GM21737 (cell line): Measurements from ENCODE around the gene VPS37B.

Source experiments
- ATAC-seq: cut with Tn5 transposase; IDR thresholded peaks from one replicate; pipeline ENCODE4 v1.9.1; 2021; ENCODE audit warnings: mild to moderate bottlenecking, moderate library complexity; ENCODE audit not compliant: unreplicated experiment

The VPS37B gene

DNA sequence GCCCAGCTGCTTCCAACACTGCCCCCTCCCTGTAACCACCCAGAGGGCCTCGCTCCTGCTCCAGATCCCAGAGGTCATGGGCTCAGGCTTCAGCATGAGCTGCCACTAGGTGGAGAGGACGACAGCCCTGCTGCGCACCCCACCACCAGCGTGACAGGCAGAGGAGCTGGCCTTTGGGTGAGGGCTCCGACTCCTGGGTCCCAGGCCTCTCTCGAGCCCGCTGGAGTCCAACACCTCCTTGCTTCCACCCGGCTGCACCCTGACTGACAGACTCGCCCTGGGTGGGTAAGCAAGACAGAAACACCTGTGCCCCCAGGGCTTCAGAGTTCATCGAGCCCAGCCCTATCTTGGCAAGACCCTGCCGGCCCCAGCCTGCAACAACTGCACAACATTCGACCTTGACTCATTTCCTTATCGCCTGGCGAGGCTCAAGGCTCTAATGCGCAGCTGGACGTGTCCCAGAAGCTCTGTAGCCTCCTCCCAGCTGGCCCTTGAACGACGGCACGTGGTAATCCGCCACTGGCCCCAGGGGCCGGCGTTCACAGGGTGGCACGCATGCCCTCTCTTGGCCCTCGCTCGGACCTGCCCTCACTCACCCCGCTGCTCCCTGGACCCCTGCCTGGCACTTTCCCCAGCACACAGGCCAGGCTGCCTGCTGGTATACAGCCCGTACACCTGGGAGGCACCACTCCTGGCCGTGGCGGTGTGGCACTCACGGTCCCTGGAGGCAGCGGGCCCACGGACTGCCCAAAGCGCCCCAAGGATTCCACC is 28.0 kb downstream of the VPS37B start:
- ATAC-seq = no peak

DNA sequence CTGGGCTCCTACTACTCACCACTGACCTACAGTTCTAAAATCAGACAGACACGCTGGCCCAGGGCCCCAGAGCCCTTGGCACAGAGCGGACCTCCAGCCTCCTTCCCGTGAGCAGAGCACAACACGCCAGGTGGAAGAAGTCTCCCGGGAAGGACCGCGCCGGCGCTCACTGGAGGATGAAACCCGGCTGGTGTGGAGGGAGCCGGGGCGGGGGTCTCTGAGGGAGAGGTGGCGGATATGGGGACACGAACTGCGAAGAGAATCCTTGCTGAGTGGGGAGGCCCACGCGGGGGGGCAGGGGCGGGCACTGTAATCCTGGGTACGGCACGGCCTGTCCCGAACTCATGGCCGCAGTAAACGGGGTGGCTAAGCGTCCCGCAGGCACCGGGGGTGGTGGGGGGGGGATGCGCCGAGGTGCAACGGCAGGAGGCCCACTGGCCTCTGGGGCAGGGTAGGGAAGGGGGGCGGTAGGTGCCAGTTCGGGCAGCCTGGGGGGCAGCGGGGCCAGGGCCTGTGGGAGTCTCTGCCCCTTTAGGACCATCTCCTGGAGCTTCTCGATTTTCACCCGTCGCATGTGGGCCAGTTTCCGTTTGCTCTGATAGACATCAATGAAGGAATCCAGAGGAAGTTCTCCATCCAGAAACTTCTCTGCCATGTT is 28.8 kb downstream of the VPS37B start:
- ATAC-seq = no peak

DNA sequence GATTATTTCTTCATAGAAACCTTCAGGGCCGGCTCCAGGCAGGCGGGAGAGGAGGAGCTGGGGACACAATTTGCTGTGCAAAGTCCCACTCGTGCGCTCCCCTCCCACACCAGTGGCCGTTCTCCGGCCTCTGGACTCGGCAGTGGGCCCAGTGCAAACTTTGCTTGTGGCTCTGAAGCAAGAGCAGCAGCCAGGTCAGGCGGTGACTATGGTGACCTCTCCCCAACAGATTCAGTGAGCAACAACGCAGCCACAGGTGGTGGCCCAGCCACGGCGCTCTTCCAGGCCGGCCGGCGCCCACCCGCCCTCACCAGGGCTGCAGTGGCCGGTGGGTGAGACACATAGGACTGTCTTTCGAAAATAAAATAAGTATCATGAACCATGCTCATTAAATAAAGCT is 29.5 kb downstream of the VPS37B start:
- no peak for ATAC-seq

DNA sequence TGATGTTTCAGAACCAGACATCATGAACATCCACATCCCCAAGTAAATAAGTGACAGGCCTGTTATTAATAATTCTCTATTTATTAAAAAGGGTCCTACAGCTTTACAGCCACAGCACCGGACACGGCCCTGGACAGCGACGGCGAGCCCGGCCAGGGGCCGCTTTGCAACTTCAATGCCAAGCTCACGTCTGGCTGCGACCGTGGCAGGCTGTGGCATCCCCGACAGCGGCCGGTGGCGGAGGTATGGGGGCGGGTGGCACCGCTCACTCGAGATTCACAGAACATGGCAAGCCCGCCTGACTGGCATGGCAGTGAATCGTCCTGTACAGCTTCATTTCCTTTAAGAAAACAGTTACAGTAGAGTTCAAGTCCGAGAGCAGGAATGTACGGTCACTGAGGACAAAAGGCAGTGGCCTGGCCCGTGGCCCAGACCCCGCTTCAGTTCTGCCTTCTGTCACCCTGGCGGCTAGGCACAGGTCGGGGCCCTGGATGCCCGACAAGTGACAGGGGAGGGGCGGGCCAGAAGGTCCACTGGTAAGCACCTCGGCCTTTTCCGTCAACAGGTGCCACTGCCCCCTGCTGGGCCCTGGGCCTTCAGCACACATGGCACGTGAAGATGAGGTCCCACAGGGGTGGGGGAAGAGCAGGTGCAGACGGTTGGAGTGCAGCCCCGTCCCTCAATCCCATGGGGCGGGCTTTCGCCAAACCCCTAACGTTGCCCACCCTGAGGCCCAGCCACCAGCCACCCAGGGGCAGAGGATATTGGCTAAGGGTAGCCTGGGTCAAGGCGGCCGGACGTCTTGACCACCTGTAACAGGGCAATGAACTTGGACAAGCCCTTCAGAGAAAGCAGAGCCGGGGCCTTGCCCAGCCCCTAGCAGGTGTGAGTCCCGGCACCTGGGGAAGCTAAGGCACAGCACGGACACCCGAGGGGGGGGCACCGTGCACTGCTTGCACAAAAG is 30.4 kb downstream of the VPS37B start:
- no peak for ATAC-seq

DNA sequence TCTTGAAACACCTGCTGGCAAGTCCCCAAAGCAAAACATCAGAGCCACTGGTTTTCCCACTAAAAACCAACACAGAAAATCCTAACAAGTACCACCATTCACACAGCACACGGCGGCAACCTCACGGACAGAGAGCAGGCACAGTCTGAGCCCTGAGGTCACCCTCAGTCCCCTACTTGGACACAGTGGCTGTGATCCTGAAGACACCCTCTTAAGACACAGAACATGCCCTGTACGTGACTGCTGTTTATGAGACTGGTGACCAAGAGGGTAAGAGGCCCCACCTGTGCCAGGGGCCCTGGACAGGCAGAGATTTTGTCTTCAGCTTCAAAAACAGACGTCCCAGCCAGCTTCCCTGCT is 31.1 kb downstream of the VPS37B start:
- no peak for ATAC-seq

DNA sequence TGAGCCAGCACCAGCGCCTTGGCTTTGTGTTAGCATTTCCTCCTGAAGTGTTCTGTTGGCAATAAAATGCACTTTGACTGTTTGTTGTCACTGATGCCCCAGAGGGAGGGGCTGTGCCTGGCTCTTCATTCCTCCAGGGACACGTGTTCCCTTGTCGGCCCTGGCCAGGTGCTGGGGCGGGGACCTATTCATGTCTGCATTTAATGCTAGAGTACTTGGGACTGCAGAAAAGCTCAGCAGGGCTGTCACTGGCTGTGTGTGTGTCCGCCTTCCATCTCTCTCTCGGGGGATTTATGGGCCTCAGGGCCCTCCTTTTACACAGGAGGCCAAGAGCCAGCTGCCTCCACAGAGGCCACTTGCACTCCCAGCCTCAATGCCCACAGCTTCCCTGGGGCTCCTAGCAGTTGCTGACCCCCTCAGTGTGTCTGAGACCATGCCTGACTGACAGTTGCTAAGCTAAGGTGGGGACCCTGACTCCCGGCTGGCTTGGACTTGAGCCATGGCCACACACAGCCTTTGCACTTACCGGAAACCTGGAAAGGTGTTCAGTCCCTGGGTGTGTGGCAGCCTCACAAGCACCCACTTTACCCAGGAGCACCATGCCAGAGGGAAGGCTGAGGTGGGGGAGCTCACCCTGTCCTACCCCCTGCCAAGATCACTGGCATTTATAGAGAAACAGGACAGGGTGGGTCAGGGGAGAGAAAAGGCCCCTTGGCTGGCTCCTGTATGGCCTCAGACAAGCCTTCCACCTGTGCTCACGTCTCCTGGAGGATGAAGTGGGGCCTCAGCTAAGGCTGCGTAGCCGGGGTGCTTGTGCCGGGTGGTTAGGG is 32.8 kb downstream of the VPS37B start:
- no peak for ATAC-seq

DNA sequence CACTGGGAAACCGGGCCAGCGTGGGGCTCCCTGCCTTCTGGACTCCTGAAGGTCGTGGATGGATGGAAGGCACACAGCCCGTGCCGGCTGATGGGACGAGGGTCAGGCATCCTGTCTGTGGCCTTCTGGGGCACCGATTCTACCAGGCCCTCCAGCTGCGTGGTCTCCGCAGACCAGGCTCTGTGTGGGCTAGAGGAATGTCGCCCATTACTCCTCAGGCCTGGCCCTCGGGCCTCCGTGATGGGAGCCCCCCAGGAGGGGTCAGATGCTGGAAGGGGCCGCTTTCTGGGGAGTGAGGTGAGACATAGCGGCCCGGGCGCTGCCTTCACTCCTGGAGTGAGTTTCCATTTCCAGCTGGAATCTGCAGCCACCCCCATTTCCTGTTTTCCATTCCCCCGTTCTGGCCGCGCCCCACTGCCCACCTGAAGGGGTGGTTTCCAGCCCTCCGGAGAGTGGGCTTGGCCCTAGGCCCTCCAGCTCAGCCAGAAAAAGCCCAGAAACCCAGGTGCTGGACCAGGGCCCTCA is 33.8 kb downstream of the VPS37B start:
- ATAC-seq = no peak

DNA sequence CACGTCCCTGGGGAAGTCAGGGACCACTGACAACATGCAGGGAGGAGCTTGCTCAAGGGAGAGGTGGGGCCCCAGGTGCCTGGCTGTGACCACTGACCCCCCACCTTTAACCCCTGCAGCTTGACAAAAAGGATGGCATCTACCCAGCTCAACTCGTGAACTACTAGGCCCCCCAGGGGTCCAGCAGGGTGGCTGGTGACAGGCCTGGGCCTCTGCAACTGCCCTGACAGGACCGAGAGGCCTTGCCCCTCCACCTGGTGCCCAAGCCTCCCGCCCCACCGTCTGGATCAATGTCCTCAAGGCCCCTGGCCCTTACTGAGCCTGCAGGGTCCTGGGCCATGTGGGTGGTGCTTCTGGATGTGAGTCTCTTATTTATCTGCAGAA is 34.3 kb downstream of the VPS37B start:
- no peak for ATAC-seq

DNA sequence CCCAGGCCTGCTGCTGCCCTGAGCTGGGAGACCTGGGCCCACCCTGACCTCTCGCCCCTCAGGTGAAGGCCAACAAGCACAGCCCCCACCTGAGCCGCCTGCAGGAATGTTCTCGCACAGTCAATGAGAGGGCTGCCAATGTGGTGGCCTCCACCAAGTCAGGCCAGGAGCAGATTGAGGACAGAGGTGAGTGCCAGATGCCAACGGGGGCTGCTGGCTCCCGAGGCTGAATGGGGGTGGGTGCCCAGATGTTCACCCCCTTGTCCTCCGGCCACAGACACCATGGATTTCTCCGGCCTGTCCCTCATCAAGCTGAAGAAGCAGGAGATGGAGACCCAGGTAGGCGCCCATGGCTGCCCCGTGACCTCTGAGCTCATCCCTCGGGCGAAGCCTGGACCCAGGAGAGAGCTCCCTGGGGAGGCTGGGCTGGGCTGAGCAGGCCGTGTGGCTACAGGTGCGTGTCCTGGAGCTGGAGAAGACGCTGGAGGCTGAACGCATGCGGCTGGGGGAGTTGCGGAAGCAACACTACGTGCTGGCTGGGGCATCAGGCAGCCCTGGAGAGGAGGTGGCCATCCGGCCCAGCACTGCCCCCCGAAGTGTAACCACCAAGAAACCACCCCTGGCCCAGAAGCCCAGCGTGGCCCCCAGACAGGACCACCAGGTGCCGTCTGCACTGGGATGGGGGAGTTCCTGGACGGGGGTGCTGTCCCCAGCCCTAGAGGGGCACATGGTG is 34.9 kb downstream of the VPS37B start:
- no peak for ATAC-seq

DNA sequence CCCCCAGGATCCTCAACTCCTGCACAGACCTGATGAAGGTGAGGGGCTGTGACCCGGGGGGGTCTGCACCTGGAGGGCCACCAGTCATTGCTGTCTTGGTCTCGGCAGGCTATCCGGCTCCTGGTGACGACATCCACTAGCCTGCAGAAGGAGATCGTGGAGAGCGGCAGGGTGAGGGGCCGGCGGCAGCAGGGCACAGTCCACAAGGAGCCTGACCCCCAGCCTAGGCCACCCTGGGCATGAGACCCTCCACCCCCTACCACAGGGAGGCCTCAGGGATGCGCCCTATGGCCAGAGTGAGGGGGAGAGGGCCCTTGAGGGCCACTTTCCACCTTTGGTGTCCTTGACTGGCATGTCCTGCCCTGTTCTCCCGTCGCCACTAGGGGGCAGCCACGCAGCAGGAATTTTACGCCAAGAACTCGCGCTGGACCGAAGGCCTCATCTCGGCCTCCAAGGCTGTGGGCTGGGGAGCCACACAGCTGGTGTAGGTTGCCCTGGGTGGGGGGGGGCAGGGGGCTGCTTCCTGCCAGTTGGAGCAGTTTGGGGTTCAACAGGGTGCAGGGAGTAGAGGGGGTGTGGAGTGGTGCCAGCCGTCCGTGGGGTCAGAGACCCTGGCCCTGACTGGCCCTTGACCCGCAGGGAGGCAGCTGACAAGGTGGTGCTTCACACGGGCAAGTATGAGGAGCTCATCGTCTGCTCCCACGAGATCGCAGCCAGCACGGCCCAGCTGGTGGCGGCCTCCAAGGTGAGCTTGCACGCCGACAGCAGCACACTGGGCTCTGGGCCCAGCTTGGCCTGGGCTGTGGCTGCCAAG is 35.7 kb downstream of the VPS37B start:
- no peak for ATAC-seq

DNA sequence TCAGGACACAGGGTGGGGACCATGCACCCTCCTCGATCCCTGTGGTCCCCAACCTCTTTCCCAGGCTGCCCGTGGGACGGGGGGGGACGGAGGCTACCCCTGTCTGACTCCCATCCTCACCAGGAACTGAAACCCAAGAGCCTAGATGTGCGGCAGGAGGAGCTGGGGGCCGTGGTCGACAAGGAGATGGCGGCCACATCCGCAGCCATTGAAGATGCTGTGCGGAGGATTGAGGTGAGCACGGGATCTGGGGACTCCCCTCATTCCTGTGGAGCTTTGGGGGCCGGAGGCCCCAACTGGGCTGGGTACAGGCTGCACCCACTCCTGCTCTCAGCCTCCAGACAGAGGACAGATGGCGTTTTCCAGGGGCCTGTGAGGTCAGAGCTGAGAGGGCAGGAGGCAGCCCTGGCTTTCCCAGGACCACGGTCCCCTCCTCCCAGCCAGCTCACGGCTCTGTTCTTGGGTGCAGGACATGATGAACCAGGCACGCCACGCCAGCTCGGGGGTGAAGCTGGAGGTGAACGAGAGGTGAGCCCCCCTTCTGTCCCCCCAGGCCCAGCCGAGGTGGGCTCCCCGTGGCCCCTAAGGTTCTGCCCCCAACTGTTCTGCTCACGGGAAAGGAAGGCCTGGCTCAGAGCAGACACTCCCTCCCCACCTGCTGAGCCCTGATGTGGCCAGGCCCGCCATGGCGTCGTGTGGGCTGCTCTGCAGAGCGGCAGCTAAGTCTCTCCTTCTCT is 36.5 kb downstream of the VPS37B start:
- no peak for ATAC-seq

DNA sequence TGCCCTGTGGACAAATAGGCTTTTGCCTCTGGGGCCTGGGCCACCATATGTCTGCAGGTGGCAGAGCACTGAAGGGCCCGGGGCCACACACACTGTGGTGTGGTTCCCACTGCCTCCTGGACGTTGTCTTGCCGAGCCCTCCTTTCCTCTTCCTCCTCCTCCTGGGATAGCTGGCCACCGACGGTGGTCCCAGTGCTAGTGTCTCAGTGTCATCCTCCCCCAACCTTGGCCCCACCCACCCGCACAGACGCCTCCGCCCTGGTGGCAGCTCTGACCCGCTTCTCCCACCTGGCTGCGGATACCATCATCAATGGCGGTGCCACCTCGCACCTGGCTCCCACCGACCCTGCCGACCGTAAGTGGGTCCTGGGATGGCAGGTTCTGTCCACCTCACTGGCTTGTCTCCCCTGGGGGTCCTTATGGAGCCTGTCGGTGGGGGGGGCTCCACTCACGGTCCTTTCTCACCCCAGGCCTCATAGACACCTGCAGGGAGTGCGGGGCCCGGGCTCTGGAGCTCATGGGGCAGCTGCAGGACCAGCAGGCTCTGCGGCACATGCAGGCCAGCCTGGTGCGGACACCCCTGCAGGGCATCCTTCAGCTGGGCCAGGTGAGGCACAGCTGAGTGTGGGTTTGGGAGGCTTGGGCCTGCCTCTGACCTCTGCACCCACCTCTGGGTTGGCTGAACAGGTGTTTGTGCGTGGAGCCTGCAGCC is 37.2 kb downstream of the VPS37B start:
- ATAC-seq = no peak

DNA sequence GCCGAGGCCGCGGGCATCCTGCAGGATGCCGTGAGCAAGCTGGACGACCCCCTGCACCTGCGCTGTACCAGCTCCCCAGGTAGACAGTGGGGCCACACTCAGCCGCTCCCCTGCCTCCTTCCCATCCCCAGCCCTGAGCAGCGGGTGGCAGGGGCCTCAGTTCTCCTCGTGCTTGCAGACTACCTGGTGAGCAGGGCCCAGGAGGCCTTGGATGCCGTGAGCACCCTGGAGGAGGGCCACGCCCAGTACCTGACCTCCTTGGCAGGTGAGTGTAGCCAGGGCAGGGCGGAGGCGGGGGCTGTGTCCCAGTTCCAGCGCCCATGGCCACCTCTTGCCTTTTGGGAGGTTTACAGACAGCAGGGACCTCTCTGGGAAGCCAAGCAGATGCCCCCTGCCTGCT is 37.8 kb downstream of the VPS37B start:
- no peak for ATAC-seq

DNA sequence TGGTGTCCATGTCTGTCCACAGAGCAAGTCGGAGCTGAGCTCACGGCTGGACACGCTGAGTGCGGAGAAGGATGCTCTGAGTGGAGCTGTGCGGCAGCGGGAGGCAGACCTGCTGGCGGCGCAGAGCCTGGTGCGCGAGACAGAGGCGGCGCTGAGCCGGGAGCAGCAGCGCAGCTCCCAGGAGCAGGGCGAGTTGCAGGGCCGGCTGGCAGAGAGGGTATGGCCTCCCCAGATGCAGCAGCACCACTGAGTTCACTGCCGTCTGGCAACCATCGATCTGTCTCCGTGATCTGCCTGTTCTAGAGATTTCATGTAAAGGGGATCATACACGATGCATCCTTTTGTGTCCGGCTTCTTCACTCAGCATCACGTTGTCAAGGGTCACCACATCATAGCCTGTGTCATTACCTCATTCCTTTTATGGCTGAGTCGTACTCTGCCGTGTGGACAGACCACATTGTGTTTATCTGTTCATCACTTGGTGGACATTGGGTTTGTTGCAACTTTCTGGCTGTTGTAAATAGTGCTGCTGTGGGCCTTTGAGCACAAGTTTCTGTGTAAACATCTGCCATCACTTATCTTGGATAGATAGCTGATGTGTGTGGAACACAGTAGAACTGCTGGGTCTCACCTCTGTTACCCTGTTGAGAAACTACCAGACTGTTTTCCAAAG is 38.8 kb downstream of the VPS37B start:
- ATAC-seq = no peak

DNA sequence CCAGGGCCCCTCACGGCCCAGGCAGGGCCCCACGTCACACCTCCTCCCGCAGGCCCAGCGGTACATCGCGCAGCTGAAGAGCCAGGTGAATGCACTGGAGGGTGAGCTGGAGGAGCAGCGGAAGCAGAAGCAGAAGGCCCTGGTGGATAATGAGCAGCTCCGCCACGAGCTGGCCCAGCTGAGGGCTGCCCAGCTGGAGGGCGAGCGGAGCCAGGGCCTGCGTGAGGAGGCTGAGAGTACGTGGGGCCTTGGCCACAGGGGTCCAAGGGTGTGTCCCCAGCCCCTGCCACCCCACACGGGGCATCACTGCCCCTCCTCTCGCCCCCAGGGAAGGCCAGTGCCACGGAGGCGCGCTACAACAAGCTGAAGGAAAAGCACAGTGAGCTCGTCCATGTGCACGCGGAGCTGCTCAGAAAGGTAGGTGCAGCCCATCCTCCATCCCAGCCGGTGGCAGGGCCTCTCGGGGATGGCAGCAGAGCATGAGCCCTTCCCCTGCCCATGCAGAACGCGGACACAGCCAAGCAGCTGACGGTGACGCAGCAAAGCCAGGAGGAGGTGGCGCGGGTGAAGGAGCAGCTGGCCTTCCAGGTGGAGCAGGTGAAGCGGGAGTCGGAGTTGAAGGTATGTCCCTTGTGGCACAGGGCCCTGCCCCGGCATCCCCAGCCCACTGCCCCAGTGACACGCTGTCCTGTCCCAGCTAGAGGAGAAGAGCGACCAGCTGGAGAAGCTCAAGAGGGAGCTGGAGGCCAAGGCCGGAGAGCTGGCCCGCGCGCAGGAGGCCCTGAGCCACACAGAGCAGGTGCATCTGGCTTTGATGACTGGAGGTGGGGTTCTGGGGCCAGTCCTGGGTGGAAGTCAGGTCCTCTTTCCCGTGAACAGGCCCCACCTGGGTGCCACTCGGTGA is 39.7 kb downstream of the VPS37B start:
- no peak for ATAC-seq
